BLaER1 treated with 17β-estradiol and CSF1 and Interleukin-3, amounts not matched to agents 10 nM and 100 nM (cell line): ENCODE data around the gene FBXL17.

ENCODE experiments used
- H3K27ac ChIP-seq, 11 experiments: shearing (Covaris generic); formaldehyde crosslinking; 2 replicates each; pipeline ENCODE4 v1.8.1; 2022
- H3K27me3 ChIP-seq, 11 experiments: shearing (Covaris generic); formaldehyde crosslinking; 2 replicates each; pipeline ENCODE4 v1.8.1; 2022
- H3K36me3 ChIP-seq, 11 experiments: shearing (Covaris generic); formaldehyde crosslinking; 2 replicates each; pipeline ENCODE4 v1.8.1; 2022
- H3K4me1 ChIP-seq, 10 experiments: shearing (Covaris generic); formaldehyde crosslinking; 2 replicates each; pipeline ENCODE4 v1.8.1; 2022
- H3K4me2 ChIP-seq, 11 experiments: shearing (Covaris generic); formaldehyde crosslinking; 2 replicates each; pipeline ENCODE4 v1.8.1; 2022
- H3K4me3 ChIP-seq, 10 experiments: shearing (Covaris generic); formaldehyde crosslinking; 2 replicates each; pipeline ENCODE4 v1.8.1; 2022
- H3K9ac ChIP-seq, 11 experiments: shearing (Covaris generic); formaldehyde crosslinking; 2 replicates each; pipeline ENCODE4 v1.8.1; 2022
- H3K9me3 ChIP-seq, 11 experiments: shearing (Covaris generic); formaldehyde crosslinking; replicated peaks in 1 of 11; 2 replicates each; pipeline ENCODE4 v1.8.1; 2022
- H4K20me1 ChIP-seq, 11 experiments: shearing (Covaris generic); formaldehyde crosslinking; 2 replicates each; pipeline ENCODE4 v1.8.1; 2022
- Cebpa-rat ChIP-seq, 11 experiments: shearing (Covaris generic); IDR thresholded peaks; 2 replicates each; pipeline ENCODE4 v1.8.1; 2022

The FBXL17 gene

DNA sequence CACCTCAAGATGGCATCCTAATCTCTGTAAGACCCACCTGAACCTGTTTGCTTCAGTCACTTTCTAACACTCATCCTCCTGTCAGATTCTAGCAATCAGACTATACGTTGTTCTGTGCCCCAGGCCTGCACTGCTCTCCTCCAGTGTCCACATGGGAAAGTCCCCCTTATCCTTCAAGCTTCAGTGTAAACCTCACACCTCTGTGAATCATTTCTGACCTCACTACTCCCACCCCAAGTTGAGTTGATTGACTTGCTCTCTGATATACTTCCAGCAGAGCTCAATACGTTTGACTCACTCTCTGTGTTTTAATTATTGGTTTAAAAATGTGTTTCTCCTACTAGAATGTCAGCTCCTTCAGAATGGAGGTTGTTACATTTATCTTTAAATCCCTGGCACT, 240.2 kb downstream of the FBXL17 start:
- no peak overlapping the region for H3K4me3 ChIP-seq
- no peaks in the 10 kb centered on the region for H3K9me3 ChIP-seq
- H3K4me2 ChIP-seq: no peak overlapping the region
- no peaks in the 10 kb centered on the region for H4K20me1 ChIP-seq
- no peaks in the 10 kb centered on the region for H3K36me3 ChIP-seq
- no peaks in the 10 kb centered on the region for H3K27me3 ChIP-seq
- TF ChIP-seq Cebpa-rat (IDR thresholded peaks at IDR 0.05): no peak
- no peak overlapping the region for H3K27ac ChIP-seq
- no peak overlapping the region for H3K9ac ChIP-seq
- H3K4me1 ChIP-seq: peaks cover 0 to 12% (median 0%) of the 10 kb centered on the region in 10 experiments; a peak in 4 of 20 replicates

DNA sequence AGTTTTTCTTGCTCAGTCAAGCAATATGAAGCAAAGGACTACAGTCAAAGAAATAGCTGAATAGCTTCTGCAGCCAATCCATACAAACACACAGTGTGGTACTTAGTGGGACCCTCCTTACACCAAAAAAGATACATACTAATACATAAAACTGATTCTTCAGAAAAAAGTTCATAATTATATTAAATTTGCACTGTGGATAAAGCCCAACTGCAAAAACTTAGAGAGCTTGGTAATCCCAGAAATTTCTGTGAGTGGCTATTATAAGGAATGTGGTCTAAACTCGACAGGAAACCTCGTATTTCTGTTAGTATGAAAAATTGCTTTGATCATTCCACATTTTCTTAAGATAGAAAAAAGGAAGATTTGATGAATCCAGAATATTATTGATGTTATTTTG, 245.4 kb downstream of the FBXL17 start:
- H3K36me3 ChIP-seq: no peaks in the 10 kb centered on the region
- H3K9me3 ChIP-seq: no peaks in the 10 kb centered on the region
- TF ChIP-seq Cebpa-rat (IDR thresholded peaks at IDR 0.05): no peak
- H3K4me1 ChIP-seq: no peaks in the 10 kb centered on the region
- H3K4me3 ChIP-seq: no peak overlapping the region
- H3K27ac ChIP-seq: no peak overlapping the region
- H3K9ac ChIP-seq: no peak overlapping the region
- H3K27me3 ChIP-seq: no peaks in the 10 kb centered on the region
- no peak overlapping the region for H3K4me2 ChIP-seq
- no peaks in the 10 kb centered on the region for H4K20me1 ChIP-seq

DNA sequence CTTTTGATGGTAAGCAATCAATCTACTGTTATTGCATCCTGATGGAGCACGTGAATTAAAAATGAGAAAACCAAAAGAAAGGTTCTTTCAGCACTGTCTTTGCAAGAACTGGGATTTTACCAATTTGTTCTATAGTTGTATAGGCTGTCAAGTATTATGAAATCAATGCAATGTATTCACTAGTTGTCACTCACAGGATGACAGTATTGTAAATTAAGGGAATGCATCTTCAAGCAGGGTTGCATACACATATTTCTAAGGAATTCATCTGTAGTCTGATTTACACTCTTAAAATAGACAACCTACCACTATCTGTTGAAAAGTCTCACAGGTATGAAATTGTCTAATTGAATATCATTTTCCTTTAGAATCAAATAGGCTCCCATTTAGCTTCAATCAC, 252.8 kb downstream of the FBXL17 start:
- H3K27me3 ChIP-seq: no peaks in the 10 kb centered on the region
- H3K9me3 ChIP-seq: no peaks in the 10 kb centered on the region
- H3K4me1 ChIP-seq: no peaks in the 10 kb centered on the region
- no peak overlapping the region for H3K9ac ChIP-seq
- no peak overlapping the region for H3K4me2 ChIP-seq
- no peak overlapping the region for H3K27ac ChIP-seq
- H3K36me3 ChIP-seq: no peaks in the 10 kb centered on the region
- TF ChIP-seq Cebpa-rat (IDR thresholded peaks at IDR 0.05): no peak
- no peak overlapping the region for H3K4me3 ChIP-seq
- no peaks in the 10 kb centered on the region for H4K20me1 ChIP-seq

DNA sequence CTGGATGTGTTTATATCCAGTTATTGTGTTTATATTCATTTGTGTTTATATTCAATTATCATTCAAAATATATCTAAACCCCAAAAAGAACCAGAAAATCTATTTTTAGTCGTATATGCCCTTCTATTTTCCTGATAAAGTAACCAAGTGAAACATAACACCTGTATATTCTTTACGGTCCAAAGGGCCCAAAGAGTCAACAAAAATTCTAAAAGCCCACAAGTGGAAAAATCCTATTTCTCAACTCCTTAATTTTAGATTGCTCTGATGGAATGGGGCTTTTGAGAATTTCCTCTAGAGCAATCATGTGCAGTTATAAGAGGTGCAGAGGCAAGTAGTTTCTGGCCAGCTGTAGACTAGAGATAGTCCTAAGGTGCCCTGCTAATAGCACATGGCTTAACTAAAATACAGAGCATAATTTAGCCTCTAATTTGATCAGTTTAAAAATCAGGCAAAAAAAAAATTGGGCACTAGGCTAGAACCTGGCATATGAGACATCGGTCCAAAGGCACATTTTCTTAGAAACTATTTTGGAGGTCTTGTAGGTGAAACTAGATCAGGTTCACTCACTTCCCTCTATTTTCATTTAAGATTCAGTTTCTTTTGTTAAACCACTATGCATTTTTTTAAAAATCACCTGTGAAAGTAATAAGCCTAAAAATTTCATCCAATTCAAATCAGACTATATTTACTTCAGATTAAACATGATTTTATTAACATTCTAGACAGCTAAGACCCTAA, 256.0 kb downstream of the FBXL17 start:
- H3K4me2 ChIP-seq: no peak overlapping the region; a peak in 1 of 22 replicates
- H3K9me3 ChIP-seq: no peaks in the 10 kb centered on the region
- H3K27ac ChIP-seq: no peak overlapping the region
- H3K36me3 ChIP-seq: no peaks in the 10 kb centered on the region
- H3K27me3 ChIP-seq: no peaks in the 10 kb centered on the region
- no peak for TF ChIP-seq Cebpa-rat (IDR thresholded peaks at IDR 0.05)
- H4K20me1 ChIP-seq: no peaks in the 10 kb centered on the region
- H3K9ac ChIP-seq: no peak overlapping the region
- H3K4me1 ChIP-seq: no peaks in the 10 kb centered on the region
- no peak overlapping the region for H3K4me3 ChIP-seq

DNA sequence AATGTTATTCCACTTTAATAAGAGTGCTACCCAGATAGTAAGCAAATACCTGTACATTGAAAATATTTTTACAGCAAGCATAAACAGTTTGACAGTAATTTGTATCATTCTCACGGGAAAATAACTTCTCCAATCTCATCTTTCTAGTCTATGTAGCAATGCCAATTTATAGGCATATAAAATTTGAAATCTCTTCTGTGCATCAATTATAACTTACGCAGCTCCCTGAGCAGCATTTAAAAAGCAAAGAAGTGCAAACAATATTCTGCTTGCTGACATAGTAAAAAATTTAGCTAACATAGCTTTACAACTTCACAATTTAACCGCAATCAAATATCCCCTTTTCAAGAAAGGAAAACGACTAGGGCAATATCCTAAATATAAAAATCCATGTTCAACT, 257.3 kb downstream of the FBXL17 start:
- H3K9me3 ChIP-seq: no peaks in the 10 kb centered on the region
- no peak for TF ChIP-seq Cebpa-rat (IDR thresholded peaks at IDR 0.05)
- H3K4me3 ChIP-seq: no peak overlapping the region
- H3K27me3 ChIP-seq: no peaks in the 10 kb centered on the region
- H3K4me1 ChIP-seq: no peaks in the 10 kb centered on the region
- H3K9ac ChIP-seq: no peak overlapping the region
- no peak overlapping the region for H3K27ac ChIP-seq
- H4K20me1 ChIP-seq: no peaks in the 10 kb centered on the region
- H3K36me3 ChIP-seq: no peaks in the 10 kb centered on the region
- no peak overlapping the region for H3K4me2 ChIP-seq

DNA sequence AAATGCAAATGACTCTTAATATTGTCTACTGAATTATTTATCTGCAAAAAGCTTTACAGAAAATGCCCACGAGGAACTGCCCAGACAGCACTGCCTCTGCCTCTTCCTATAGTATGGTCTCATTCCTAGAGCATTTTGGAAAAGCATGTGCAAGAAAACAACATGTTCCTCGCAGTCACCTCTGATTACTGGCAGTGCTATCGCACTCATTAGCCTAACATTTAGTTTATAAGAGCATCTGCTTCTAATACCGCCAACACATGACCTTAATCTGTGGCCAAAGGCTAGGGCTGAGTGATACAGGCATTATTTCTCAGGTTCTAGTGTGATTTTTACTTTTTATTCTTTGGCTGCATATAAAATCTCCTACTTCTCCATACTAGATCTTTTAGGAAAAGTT, 259.2 kb downstream of the FBXL17 start:
- no peak overlapping the region for H3K27ac ChIP-seq
- H3K9me3 ChIP-seq: no peaks in the 10 kb centered on the region
- no peaks in the 10 kb centered on the region for H3K36me3 ChIP-seq
- H3K4me3 ChIP-seq: no peak overlapping the region
- H3K4me1 ChIP-seq: no peaks in the 10 kb centered on the region
- no peak overlapping the region for H3K4me2 ChIP-seq
- H3K27me3 ChIP-seq: no peaks in the 10 kb centered on the region
- no peaks in the 10 kb centered on the region for H4K20me1 ChIP-seq
- H3K9ac ChIP-seq: no peak overlapping the region
- TF ChIP-seq Cebpa-rat (IDR thresholded peaks at IDR 0.05): no peak

DNA sequence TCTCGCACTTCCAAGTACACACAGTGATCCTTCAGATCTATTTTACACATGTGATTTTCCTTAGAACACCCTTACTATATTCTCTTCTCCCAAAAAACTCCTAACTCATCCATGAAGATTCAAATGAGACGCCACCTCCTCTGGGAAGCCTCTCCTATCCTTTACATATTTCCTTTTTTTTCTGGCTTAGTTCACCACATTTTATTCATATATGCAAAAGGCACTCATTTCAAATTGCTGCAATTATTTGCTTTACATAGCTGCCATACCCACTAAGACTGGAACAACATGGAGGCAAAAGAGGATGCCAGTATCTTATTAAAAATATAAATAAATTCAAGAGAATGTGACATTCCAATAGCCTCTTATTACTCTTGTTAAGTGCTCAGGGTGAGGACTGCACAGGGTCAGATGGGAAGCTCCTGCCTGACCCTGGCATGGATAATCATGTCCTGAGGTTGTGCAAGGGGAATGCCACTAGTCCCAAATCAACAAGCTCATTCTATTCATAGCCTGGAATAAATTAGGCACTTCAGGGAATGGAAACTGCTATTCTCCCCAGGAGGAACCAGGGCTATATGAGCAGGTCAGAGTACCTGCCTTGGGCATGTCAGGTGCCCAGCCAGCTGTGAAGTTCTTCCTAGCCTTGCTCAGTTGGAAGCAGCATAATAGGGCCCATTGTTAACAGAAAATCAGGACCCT, 262.9 kb downstream of the FBXL17 start:
- TF ChIP-seq Cebpa-rat (IDR thresholded peaks at IDR 0.05): no peak
- no peak overlapping the region for H3K9ac ChIP-seq
- no peak overlapping the region for H3K4me2 ChIP-seq
- H3K4me1 ChIP-seq: no peaks in the 10 kb centered on the region
- no peaks in the 10 kb centered on the region for H3K36me3 ChIP-seq
- H3K4me3 ChIP-seq: no peak overlapping the region
- no peaks in the 10 kb centered on the region for H3K27me3 ChIP-seq
- no peaks in the 10 kb centered on the region for H4K20me1 ChIP-seq
- H3K27ac ChIP-seq: no peak overlapping the region
- H3K9me3 ChIP-seq: no peaks in the 10 kb centered on the region

DNA sequence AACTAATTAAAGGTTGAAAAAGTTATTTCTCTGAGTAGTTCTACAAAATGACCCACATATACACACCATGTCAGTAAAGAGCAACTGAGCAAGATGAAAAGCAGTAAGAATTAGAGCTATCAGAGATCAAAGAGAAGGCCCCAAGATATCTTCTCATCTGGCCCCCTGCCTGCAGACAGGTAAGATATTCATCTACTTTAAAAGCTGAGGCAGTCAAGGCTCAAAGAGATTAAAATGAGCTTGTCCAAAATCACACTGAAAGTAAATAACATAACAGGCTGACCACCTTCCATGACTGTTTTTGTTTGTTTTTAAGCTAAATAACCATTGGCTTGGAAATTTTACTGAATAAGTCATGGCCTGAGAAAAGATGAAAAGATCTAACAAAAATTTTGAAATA, 266.2 kb downstream of the FBXL17 start:
- no peak overlapping the region for H3K9ac ChIP-seq
- no peaks in the 10 kb centered on the region for H3K4me1 ChIP-seq
- H3K27ac ChIP-seq: no peak overlapping the region
- no peak overlapping the region for H3K4me2 ChIP-seq
- H3K27me3 ChIP-seq: no peaks in the 10 kb centered on the region
- H3K4me3 ChIP-seq: no peak overlapping the region
- no peaks in the 10 kb centered on the region for H4K20me1 ChIP-seq
- 0 out of 22 replicates have a peak, but pooled peaks cover 0 to 7% (median 0%) of the 10 kb centered on the region in 11 experiments for H3K9me3 ChIP-seq
- H3K36me3 ChIP-seq: no peaks in the 10 kb centered on the region
- no peak for TF ChIP-seq Cebpa-rat (IDR thresholded peaks at IDR 0.05)

DNA sequence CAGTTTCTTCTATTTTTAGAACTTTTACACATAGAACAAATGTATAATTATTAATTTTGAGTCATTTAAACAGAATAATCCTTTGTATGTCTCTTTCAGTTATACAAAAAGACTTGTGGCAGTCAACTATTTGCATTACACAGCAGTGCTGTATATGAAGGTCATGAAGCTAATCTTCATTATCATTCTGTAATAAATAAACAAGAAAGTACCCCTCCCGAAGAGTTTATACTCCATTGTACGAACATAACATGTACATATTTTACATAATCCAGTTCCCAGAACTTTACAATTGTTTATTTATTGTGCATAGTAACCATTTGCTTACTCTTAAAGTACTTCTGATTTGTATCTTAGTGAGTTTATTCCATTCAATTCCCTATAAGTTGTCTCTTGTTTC, 267.9 kb downstream of the FBXL17 start:
- H4K20me1 ChIP-seq: no peaks in the 10 kb centered on the region
- H3K9ac ChIP-seq: no peak overlapping the region
- H3K27ac ChIP-seq: no peak overlapping the region
- H3K9me3 ChIP-seq: 0 out of 22 replicates have a peak, but pooled peaks cover 0 to 7% (median 0%) of the 10 kb centered on the region in 11 experiments
- no peak for TF ChIP-seq Cebpa-rat (IDR thresholded peaks at IDR 0.05)
- no peak overlapping the region for H3K4me3 ChIP-seq
- no peak overlapping the region for H3K4me2 ChIP-seq
- H3K27me3 ChIP-seq: no peaks in the 10 kb centered on the region
- H3K4me1 ChIP-seq: no peaks in the 10 kb centered on the region
- H3K36me3 ChIP-seq: no peaks in the 10 kb centered on the region

DNA sequence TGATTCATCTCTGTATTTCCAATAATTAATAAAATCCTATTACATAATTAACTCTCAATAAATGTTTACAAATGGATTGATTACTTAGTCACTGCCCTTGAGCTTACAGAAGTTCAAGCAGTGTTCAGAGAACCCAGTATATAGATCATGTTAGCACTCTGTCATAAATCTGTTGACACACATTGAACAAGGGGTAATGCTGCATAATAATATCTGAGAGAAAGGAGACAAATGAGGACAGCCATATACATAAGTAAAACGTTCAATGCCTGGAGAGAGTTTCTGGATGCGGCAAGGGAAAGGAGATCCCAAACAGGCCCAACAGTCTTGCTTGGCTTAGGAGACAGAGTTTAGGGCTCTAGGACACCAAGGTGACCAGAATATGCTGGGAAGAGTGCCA, 270.2 kb downstream of the FBXL17 start:
- no peak overlapping the region for H3K9ac ChIP-seq
- TF ChIP-seq Cebpa-rat (IDR thresholded peaks at IDR 0.05): no peak
- H3K4me1 ChIP-seq: no peaks in the 10 kb centered on the region
- no peaks in the 10 kb centered on the region for H4K20me1 ChIP-seq
- H3K27me3 ChIP-seq: no peaks in the 10 kb centered on the region
- no peak overlapping the region for H3K4me2 ChIP-seq
- H3K9me3 ChIP-seq: 0 out of 22 replicates have a peak, but pooled peaks cover 0 to 7% (median 0%) of the 10 kb centered on the region in 11 experiments
- no peak overlapping the region for H3K4me3 ChIP-seq
- H3K27ac ChIP-seq: no peak overlapping the region
- H3K36me3 ChIP-seq: no peaks in the 10 kb centered on the region
